Stimulated activated CD8-positive, alpha-beta memory T cell treated with anti-CD3 and anti-CD28 coated beads, Interleukin-15, amount 100 ng/mL, for 24 hours (primary cell): Measurements from ENCODE around the gene VAV2.

Source experiments
- DNase-seq: peaks from one replicate; pipeline ENCODE4 v3.0.0-alpha.2; 2020; ENCODE audit warnings: low read depth

Gene VAV2

GRCh38 chr9:133980864-133981588 is 11.1 kb downstream of the VAV2 start:
- no peak for DNase-seq

DNA sequence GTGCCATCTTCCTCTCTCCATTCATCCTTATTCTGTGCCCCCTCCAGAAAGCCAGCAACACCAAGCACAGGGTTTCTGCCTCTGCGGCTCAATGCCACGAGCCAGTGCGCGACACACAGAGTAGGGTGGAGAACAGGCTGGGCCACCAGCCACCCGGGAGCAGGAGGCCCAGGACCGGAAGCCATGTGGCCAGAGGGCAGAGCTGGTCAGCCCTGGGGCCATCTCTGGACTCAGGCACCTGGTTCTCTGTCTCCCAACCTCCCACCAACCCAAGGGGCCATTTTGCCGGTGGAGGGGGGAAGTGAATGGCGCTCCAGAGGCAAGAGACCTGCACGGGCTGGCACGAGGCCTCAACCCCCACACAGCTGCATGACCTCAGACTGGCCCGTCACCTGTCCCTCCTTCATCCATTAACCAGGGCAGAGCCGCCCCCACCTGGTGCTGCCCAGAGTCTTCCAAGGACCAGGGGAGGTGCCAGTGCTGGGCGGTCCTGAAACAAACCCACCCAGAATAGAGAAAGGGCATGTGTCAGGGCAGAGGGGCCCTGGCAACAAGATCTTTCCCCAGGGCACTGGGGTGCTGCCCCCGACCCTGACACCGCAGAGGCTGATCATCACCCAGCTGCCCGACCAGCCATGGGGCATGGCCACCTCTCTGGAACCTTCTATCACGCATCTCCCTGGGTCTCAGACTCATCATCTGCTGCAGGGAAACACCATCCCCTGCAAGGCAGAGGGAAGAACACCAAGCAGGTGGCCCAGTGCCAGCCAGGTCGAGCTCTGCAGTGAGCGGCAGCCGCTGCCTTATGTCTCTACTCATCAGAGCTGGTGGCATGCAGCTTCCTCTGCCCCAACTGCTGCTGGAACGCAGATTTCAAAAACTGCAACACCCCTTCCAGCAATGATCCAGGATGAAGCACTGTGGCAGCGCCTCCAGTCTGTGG is 11.9 kb downstream of the VAV2 start:
- DNase-seq: no peak

- DNase-seq: no peak
These were observed 12.7 kb downstream of the VAV2 start for GRCh38 chr9:133979273-133979920.

DNA sequence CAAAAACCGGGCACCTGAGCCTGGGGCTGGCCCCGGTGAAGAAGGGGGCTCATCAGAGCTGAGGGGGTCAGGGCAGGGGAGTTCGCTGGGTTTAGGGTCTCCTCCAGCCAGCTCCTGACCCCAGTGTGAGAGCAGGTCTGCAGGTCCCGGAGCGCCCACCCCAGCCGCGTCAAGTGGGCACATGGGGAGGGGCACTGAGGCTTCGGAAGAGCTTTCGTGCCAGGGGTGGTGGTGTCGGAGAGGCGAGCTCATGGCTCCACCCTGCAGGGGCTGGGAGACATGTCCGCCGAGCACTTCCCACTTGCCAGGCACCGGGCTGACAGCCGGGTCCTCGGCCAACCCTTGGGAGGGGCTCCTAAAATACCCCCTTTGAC is 13.2 kb downstream of the VAV2 start:
- DNase-seq: no peak

DNA sequence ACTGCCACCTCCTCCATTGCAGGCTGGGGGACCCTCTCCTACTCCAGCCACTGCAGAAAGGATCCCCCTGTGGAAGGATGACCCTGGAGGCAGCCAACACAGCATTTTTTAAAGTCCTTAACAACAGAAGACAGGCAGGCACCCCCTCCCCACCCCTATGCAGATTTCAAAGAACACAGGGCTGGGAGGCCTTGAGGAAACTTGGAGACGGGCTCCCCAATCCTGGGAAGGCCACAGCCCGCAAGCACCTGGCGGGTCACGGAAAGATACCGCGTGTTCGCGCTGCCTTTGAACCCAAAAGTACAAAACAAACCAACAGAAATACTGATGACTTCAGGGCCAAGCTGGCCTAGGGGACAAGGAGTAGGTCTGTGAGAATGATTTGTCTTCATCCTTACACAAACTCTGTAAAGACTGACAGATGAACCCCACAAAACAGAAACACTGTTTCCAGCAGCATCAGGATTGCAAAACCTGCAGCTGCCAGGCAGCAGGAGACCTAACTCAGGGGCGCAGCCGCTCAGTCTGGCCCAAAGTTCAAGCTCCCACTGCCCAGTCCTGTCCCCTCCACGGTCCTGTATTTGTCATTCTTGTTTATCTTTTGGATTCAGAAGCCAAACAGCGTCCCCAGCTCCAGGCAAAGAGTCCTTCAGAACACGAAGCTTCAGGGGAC is 13.8 kb downstream of the VAV2 start:
- DNase-seq: no peak

- DNase-seq: no peak
These were observed 14.5 kb downstream of the VAV2 start for GRCh38 chr9:133977421-133978201.

- DNase-seq: no peak
These were observed 15.2 kb downstream of the VAV2 start for GRCh38 chr9:133976887-133977286.

- no peak for DNase-seq
These were observed 15.8 kb downstream of the VAV2 start for GRCh38 chr9:133976191-133976861.

GRCh38 chr9:133975511-133975910 is 16.6 kb downstream of the VAV2 start:
- DNase-seq: no peak

GRCh38 chr9:133974631-133975341 is 17.3 kb downstream of the VAV2 start:
- no peak for DNase-seq

- DNase-seq: no peak
These were observed 18.1 kb downstream of the VAV2 start for GRCh38 chr9:133973791-133974630.

GRCh38 chr9:133973111-133973790 is 18.9 kb downstream of the VAV2 start:
- no peak for DNase-seq

- DNase-seq: no peak
These were observed 19.9 kb downstream of the VAV2 start for GRCh38 chr9:133971981-133972941.

DNA sequence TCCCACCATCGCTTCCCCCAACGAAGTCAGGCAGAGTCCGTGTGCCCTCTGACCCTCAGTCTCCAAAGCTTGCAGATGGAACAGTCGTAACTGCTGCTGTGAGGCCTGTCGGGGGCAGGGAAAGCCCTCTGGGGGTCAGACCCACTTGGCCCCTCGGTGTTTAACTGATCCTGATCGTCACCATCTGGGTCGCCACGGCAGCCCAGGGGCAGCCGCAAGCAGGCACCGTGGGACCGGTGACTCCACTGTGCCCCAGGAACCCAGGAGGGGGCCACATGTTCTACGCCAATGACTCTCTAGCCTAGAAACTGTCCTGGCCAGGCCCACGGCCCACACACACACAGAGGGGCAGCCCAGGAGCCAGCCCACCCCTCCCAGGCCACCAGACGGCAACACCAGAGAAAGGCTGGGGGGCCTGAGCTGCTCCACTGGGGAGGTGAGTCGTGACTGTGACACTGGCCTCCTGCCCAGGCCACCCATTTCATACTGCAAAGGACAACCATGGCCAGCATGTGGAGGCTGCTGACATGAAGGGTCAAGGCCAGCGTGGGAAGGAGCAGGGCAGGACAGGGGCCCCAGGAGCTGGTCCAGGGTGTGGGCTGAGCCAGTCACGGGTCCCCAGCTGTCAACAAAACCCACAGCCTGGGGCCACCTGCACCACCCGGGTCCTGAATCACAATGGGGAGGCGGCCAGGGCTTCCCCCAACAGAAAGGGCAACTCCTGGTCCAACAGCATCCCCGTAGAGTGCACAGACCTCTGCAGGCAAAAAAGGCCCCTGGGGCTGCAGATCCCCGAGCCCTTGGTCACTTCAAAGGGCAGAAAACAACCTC is 20.8 kb downstream of the VAV2 start:
- DNase-seq: no peak

DNA sequence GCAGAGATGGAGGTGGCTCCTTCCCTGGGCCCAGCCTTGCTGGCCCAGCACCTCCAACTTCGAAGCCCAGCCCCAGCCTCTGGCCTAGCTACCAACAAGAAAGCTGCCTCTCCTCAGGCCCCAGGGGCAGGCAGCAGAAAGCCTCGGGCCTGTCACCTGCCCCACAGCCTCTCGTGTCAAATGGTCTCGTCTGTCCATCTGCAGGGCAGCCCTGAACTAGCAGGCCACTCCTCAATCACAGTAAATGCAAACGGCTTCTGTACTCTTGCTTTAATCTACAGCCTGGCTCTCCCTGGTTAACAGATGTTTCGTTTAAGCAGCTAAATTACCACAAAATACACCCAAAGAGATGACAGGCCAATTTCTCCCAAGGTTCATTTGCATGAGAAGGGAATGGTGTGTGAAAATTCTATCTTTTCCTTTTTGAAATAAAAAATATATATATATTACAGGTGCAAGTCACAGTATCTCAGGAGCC is 21.5 kb downstream of the VAV2 start:
- DNase-seq: no peak
